ENCODE measurements around the gene ABCA7. TPM values are rescaled to one million over a fixed set of nuclear protein-coding genes. Genes with fewer than 3 reads are reported as not detected.

The ABCA7 gene
- total and polyA plus RNA-seq, 2 of the 8 experiments (the other 6 are each of a cell fraction or from before 2014, with no cell fraction given), result 10.4 to 25.6 TPM

DNA sequence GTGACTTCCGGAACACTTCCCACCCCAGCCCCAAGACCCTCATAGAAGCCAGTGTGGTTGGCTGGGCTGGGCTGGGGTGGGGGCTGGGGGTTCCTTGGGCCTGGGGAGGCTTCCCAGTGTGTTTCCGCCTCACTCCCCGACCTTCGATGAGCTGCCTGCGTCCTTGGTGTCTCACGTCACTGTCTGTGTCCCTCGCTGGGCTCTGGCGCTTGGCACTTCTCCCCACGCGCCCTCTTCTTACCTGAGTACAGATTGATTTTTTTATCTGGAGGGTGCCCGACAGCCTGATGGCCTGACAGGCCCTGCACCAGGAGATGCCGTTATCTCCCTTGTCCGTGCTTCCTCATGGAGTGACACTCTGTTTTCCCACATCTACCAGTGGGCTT is 47.2 kb upstream of the ABCA7 start:
- 100% methylated on average over 11 of the region's 13 CpGs; no CpG with 5 or more reads in 1 of the 2 experiments for whole genome bisulfite sequencing, 2 experiments (ENCODE audit: extremely low coverage in 1 of 2, insufficient coverage in 1 of 2, insufficient read length in 1 of 2, insufficient replicate concordance in 2 of 2, low coverage in 1 of 2, low lambda C conversion rate in 2 of 2, missing lambda C conversion rate in 1 of 2)
- no peak overlapping the region for H3K56ac ChIP-seq (replicated peaks; ENCODE audit: insufficient read length, low read depth, low read length)
- H3K27ac ChIP-seq (ENCODE audit: low read depth, low read length), result no peak overlapping the region
- H3K23me2 ChIP-seq (ENCODE audit: low read depth, low read length), result peaks cover 2% of the 10 kb centered on the region; the same call in 1 of the 2 replicates
- H3K23ac ChIP-seq (ENCODE audit: insufficient read length), result no peak overlapping the region
- H3K9me3 ChIP-seq (ENCODE audit: insufficient read depth in 2 of 2, low read depth in 1 of 2, low read length in 1 of 2), result no peaks in the 10 kb centered on the region
- H4K5ac ChIP-seq (ENCODE audit: insufficient read length, low read depth, low read length), result no peak overlapping the region
- no peak for DNase-seq (ENCODE audit: low read depth in 1 of 2, low spot score in 2 of 2)
- H3K79me2 ChIP-seq (ENCODE audit: control insufficient read depth in 1 of 2, insufficient read depth in 2 of 2, low read length in 2 of 2), result no peaks in the 10 kb centered on the region
- H2AFZ ChIP-seq (ENCODE audit: low read length), result no peak overlapping the region
- no peak overlapping the region for H3K4me2 ChIP-seq (ENCODE audit: insufficient read depth in 1 of 2, low read depth in 2 of 2, low read length in 2 of 2)
- no peak overlapping the region; the same call in 1 of the 2 replicates for H4K8ac ChIP-seq (ENCODE audit: extremely low read depth, insufficient read depth, low read length)
- no peak overlapping the region for H2BK15ac ChIP-seq (ENCODE audit: low read length)
- H3K4ac ChIP-seq (replicated peaks; ENCODE audit: insufficient read length, low read depth, low read length), result no peak overlapping the region
- no peak overlapping the region for H2BK20ac ChIP-seq (ENCODE audit: low read length)
- H3K9ac ChIP-seq (replicated peaks in 1 of 4; ENCODE audit: extremely low read depth in 1 of 4, low read depth in 3 of 4, low read length in 3 of 4), result no peak overlapping the region
- H3K27me3 ChIP-seq (replicated peaks in 1 of 4; ENCODE audit: control insufficient read depth in 3 of 4, extremely low read depth in 1 of 4, insufficient read depth in 3 of 4, low read length in 3 of 4), result peaks cover 0 to 2% (median 0%) of the 10 kb centered on the region in 4 experiments; a peak in 1 of 7 replicates
- no peak for FAIRE-seq
- H3K4me1 ChIP-seq (replicated peaks in 1 of 4; ENCODE audit: control insufficient read depth in 3 of 4, insufficient read depth in 4 of 4, low read length in 3 of 4), result peaks cover 0 to 7% (median 4%) of the 10 kb centered on the region in 4 experiments; a peak in 3 of 7 replicates
- no peak overlapping the region for H2AK5ac ChIP-seq (ENCODE audit: low read depth, low read length)
- H4K20me1 ChIP-seq (replicated peaks in 1 of 2; ENCODE audit: control insufficient read depth in 1 of 2, insufficient read depth in 2 of 2, low read length in 2 of 2), result peaks cover 9 to 23% of the 10 kb centered on the region in 2 experiments
- H2BK5ac ChIP-seq (ENCODE audit: low read depth, low read length), result no peak overlapping the region
- ChIA-PET CTCF (ENCODE audit: partially characterized antibody) (no interaction called here), POLR2A (ENCODE audit: partially characterized antibody) (interaction anchor here (0.6 to 7.3 kb wide), 3 partner anchors 14 to 98 kb away, joined by 3 to 81 read pairs (median 4); no protein-coding TSS in a partner anchor)
- no peak overlapping the region for H3K14ac ChIP-seq (ENCODE audit: insufficient read length)
- H3K79me1 ChIP-seq (ENCODE audit: low read depth, low read length), result no peaks in the 10 kb centered on the region; the same call in 1 of the 2 replicates
- H2BK12ac ChIP-seq (ENCODE audit: low read depth, low read length), result no peak overlapping the region
- H3K18ac ChIP-seq (ENCODE audit: extremely low read depth, low read length), result no peak overlapping the region
- no peak overlapping the region for H2BK120ac ChIP-seq (replicated peaks; ENCODE audit: low read depth, low read length)
- H4K91ac ChIP-seq (replicated peaks; ENCODE audit: insufficient read length, low read length), result no peak overlapping the region
- peaks cover 2 to 34% (median 12%) of the 10 kb centered on the region in 4 experiments; a peak in 5 of 8 replicates for H3K36me3 ChIP-seq (ENCODE audit: control insufficient read depth in 2 of 4, insufficient read depth in 4 of 4, low read length in 3 of 4)
- H3K4me3 ChIP-seq (ENCODE audit: extremely low read depth in 1 of 4, insufficient read depth in 2 of 4, low read depth in 3 of 4, low read length in 4 of 4), result no peak overlapping the region
- TF ChIP-seq YY1 (IDR thresholded peaks at IDR 0.05; ENCODE audit: low read depth, low read length) (no peak), RBBP5 (IDR thresholded peaks at IDR 0.05; ENCODE audit: borderline replicate concordance, low read depth, low read length) (no peak), JUN (IDR thresholded peaks at IDR 0.05; ENCODE audit: low read depth, low read length) (no peak), HDAC2 (IDR thresholded peaks at IDR 0.05; ENCODE audit: borderline replicate concordance in 1 of 2, low read depth in 2 of 2, low read length in 2 of 2) (no peak), NANOG (IDR thresholded peaks at IDR 0.05; ENCODE audit: insufficient read depth, low read depth, low read length, poor library complexity, severe bottlenecking) (no peak), TEAD4 (IDR thresholded peaks at IDR 0.05; ENCODE audit: low read depth, low read length) (no peak), TAF7 (optimal IDR thresholded peaks at IDR 0.05; ENCODE audit: borderline replicate concordance, low read depth, low read length) (no peak), SP1 (IDR thresholded peaks at IDR 0.05; ENCODE audit: low read depth, low read length) (no peak), CBX5 (IDR thresholded peaks at IDR 0.05; ENCODE audit: low read depth, low read length) (no peak), SAP30 (IDR thresholded peaks at IDR 0.05; ENCODE audit: insufficient read depth, insufficient replicate concordance, low read length) (no peak), SP4 (IDR thresholded peaks at IDR 0.05; ENCODE audit: low read length) (no peak), USF2 (IDR thresholded peaks at IDR 0.05; ENCODE audit: low read length) (no peak)
